GM12892 (cell line): ENCODE results near the gene LIG1.

ENCODE experiments used
- POLR2A ChIP-seq: IDR thresholded peaks from 2 replicates; pipeline ENCODE4 v1.6.1; 2011; ENCODE audit warnings: low read depth, low read length, control low read depth
- POLR2AphosphoS5 ChIP-seq: IDR thresholded peaks from 2 replicates; pipeline ENCODE4 v1.6.1; 2011; ENCODE audit warnings: low read depth, low read length, control low read depth

DNA sequence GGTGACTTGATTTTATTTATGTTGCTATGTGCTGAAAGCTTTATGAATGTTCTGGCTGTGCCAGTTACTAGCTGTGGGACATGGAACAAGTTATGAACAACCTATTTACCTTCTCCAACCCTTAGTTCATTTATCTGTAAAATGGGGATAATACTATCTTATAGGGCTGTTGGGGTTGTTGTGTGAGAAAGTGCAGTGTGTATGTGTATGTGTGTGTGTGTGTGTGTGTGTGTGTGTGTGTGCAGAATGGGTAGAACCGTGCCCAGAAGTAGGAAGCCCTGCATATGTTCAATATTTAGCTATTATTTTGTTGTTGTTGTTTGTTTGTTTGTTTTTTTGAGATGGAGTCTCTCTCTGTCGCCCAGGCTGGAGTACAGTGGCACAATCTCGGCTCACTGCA is 20.7 kb upstream of the LIG1 start:
- TF ChIP-seq POLR2A (no peak), POLR2AphosphoS5 (no peak)
